ENCODE measurements around the gene KLF8. TPM values are rescaled to one million over a fixed set of nuclear protein-coding genes. Genes with fewer than 3 reads are reported as not detected.
A peak's percentile ranks its signal among the peaks of the same experiment; 100 is the strongest.

Gene KLF8
- total and polyA plus RNA-seq, 4 experiments from 2014 or later, result 3.7 to 7.0 (median 4.8) TPM

DNA sequence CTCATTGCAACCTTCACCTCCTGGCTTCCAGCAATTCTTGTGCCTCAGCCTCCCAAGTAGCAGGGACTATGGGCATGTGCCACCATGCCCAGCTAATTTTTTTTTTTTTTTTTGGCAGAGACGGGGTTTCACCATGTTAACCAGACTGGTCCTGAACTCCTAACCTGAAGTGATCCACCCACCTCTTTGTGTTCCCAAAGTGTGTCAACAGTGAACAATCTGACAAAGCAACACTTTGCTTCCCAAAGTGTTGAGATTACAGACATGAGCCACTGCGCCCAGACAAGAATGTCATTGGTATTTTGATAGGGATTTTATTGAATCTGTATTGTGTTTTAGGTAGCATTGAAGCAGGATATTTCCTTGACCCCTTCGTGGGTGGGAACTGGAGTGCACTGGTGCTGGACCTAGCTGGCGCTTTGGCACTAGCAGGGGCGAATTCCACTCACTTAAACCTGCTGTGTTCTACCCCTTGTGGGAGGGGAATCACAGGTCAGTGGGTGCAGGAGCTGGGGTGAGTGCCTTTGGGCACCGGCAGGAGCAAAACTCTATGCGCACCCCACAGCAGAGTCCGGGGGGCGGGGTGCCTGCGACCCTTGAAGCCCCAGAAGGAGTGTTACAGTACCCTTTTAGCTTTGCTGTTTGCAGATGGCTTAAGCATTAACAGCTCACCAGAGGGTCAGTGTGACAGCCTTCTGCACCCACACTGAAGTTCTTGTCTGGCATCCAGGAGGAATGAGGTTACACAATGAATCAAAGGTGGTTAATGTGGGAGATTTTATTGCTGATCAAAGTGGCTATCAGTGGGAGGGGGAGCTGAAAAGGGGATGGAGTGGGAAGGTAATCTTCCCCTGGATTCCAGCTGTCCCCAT is 21.9 kb downstream of the KLF8 start:
- Histone ChIP-seq H3K27me3 (ENCODE audit: insufficient read depth, low read length) (no peaks in the 10 kb centered on the region), H3K4me3 (ENCODE audit: low read length in 2 of 2) (no peak overlapping the region), H3K36me3 (ENCODE audit: insufficient read depth, low read length) (no peaks in the 10 kb centered on the region), H3K4me1 (ENCODE audit: insufficient read depth, low read length) (no peaks in the 10 kb centered on the region), H3K9me3 (ENCODE audit: control insufficient read depth in 1 of 2, low read length in 2 of 2) (no peaks in the 10 kb centered on the region), H3K27ac (ENCODE audit: low read depth, low read length) (no peak overlapping the region)
- H3K4me3 Mint-ChIP-seq, result no peak overlapping the region
- ChIA-PET CTCF (ENCODE audit: partially characterized antibody) (no interaction called here), POLR2A (ENCODE audit: partially characterized antibody) (interaction anchor here (0.6 kb wide), 1 partner anchor 20 kb away, joined by 3 read pairs; no protein-coding TSS in a partner anchor)
- no peaks in the 10 kb centered on the region for H3K9me3 Mint-ChIP-seq
- no peak for DNase-seq
- no peak overlapping the region for H3K27ac Mint-ChIP-seq
- intact Hi-C loops (cut with micrococcal nuclease), result no loop called here
- no peaks in the 10 kb centered on the region for H3K27me3 Mint-ChIP-seq
- H3K4me1 Mint-ChIP-seq, result peaks cover 0 to 1% (median 0%) of the 10 kb centered on the region in 4 donors
- H3K36me3 Mint-ChIP-seq, result no peaks in the 10 kb centered on the region

DNA sequence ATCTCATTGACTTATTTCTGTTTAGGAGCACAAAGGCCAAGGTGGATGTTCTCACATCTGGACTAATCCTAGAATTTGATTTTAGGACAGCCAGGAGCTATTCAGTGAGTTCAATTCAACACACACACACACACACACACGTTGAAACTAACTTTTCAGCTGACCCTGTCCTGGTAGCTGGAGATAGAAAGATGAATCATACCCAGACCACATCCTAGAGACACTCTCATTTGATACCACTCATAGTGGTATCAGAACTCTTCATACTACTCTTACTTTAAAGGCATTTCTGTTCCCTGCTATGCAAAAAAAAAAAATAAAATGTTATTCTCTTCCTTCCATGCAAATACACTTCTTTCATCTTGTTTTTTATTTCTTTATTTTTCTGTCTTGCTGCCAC is 36.7 kb downstream of the KLF8 start:
- Histone ChIP-seq H3K9me3 (ENCODE audit: control insufficient read depth in 1 of 2, low read length in 2 of 2) (no peaks in the 10 kb centered on the region), H3K4me3 (ENCODE audit: low read length in 2 of 2) (no peak overlapping the region), H3K36me3 (ENCODE audit: insufficient read depth, low read length) (no peaks in the 10 kb centered on the region), H3K27me3 (ENCODE audit: insufficient read depth, low read length) (no peaks in the 10 kb centered on the region), H3K4me1 (ENCODE audit: insufficient read depth, low read length) (no peaks in the 10 kb centered on the region), H3K27ac (ENCODE audit: low read depth, low read length) (no peak overlapping the region)
- Mint-ChIP-seq H3K27me3 (no peaks in the 10 kb centered on the region), H3K4me3 (no peak overlapping the region), H3K4me1 (no peaks in the 10 kb centered on the region), H3K36me3 (peaks cover 2 to 11% of the 10 kb centered on the region in 2 donors), H3K27ac (no peak overlapping the region), H3K9me3 (no peaks in the 10 kb centered on the region)
- intact Hi-C loops (cut with micrococcal nuclease), result no loop called here
- DNase-seq, result no peak
- POLR2A ChIA-PET (ENCODE audit: partially characterized antibody), result interaction anchor here (0.7 kb wide), 1 partner anchor 15 kb away, joined by 4 read pairs; no protein-coding TSS in a partner anchor
- CTCF ChIA-PET (ENCODE audit: partially characterized antibody), result no interaction called here

DNA sequence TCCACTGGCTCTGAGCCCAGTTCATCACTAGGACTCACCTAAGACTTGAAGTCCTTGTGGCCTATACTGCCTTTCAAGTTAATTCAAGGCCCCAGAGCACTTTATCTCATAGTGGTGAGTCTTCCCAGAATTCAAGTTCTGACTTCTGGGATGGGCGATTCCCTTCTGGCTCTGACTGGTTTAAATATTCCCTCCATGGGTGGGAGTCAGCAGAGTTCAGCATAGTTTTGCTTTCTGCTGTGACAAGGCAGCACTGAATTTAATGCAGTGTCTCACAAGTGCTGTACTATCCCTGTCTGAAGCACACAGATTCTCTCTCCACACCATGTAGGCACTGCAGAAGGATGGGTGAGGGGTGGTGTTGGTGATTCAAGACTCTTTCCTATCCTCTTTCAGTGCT is 46.5 kb downstream of the KLF8 start:
- DNase-seq, result no peak
- H3K27me3 ChIP-seq (ENCODE audit: insufficient read depth, low read length), result no peaks in the 10 kb centered on the region
- H3K4me1 Mint-ChIP-seq, result peaks cover 7 to 9% (median 8%) of the 10 kb centered on the region in 4 donors
- no peak overlapping the region for H3K27ac Mint-ChIP-seq
- H3K27me3 Mint-ChIP-seq, result no peaks in the 10 kb centered on the region
- H3K36me3 ChIP-seq (ENCODE audit: insufficient read depth, low read length), result no peaks in the 10 kb centered on the region
- no peak overlapping the region for H3K4me3 Mint-ChIP-seq
- H3K9me3 Mint-ChIP-seq, result no peaks in the 10 kb centered on the region
- peaks cover 0 to 2% of the 10 kb centered on the region in 2 donors for H3K36me3 Mint-ChIP-seq
- H3K4me1 ChIP-seq (ENCODE audit: insufficient read depth, low read length), result peaks cover 7% of the 10 kb centered on the region
- intact Hi-C loops (cut with micrococcal nuclease), result no loop called here
- H3K4me3 ChIP-seq (ENCODE audit: low read length in 2 of 2), result no peak overlapping the region
- no peaks in the 10 kb centered on the region for H3K9me3 ChIP-seq (ENCODE audit: control insufficient read depth in 1 of 2, low read length in 2 of 2)
- CTCF ChIA-PET (ENCODE audit: partially characterized antibody), result interaction anchor here (8.3 kb wide), 1 partner anchor 452 kb away, joined by 181 read pairs; the partner anchor contains the start of gene NBDY
- POLR2A ChIA-PET (ENCODE audit: partially characterized antibody), result no interaction called here
- no peak overlapping the region for H3K27ac ChIP-seq (ENCODE audit: low read depth, low read length)

DNA sequence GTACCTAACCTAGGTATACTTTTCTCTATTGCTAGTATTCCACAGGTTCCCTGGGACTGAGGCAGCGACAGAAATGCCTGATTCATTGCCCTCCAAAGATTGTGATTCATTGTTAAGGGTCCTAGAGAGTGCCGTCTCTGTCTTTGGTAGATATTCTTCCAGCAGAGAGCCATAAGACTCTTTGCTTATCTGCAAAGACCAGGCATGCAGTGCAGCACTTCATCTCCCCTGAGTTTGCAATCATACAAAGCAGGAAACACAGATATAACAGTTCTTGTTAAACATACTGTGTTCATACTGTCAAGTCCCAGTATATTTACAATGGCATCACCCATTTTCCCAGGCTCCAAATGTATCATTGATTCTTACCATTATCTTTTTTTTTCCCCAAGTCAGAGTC is 47.7 kb downstream of the KLF8 start:
- intact Hi-C loops (cut with micrococcal nuclease), result loop anchor here (2.0 kb wide), 1 partner anchor 699 kb away; no protein-coding TSS in a partner anchor
- Histone ChIP-seq H3K4me3 (ENCODE audit: low read length in 2 of 2) (no peak overlapping the region), H3K36me3 (ENCODE audit: insufficient read depth, low read length) (no peaks in the 10 kb centered on the region), H3K4me1 (ENCODE audit: insufficient read depth, low read length) (peaks cover 7% of the 10 kb centered on the region), H3K27me3 (ENCODE audit: insufficient read depth, low read length) (no peaks in the 10 kb centered on the region), H3K27ac (ENCODE audit: low read depth, low read length) (no peak overlapping the region), H3K9me3 (ENCODE audit: control insufficient read depth in 1 of 2, low read length in 2 of 2) (no peaks in the 10 kb centered on the region)
- no peak for DNase-seq
- H3K4me3 Mint-ChIP-seq, result no peak overlapping the region
- peaks cover 7 to 9% (median 8%) of the 10 kb centered on the region in 4 donors for H3K4me1 Mint-ChIP-seq
- no peaks in the 10 kb centered on the region for H3K9me3 Mint-ChIP-seq
- no peaks in the 10 kb centered on the region for H3K27me3 Mint-ChIP-seq
- CTCF ChIA-PET (ENCODE audit: partially characterized antibody), result interaction anchor here (8.3 kb wide), 1 partner anchor 451 kb away, joined by 181 read pairs; the partner anchor contains the start of gene NBDY
- no peak overlapping the region for H3K27ac Mint-ChIP-seq
- H3K36me3 Mint-ChIP-seq, result no peaks in the 10 kb centered on the region
- POLR2A ChIA-PET (ENCODE audit: partially characterized antibody), result no interaction called here

DNA sequence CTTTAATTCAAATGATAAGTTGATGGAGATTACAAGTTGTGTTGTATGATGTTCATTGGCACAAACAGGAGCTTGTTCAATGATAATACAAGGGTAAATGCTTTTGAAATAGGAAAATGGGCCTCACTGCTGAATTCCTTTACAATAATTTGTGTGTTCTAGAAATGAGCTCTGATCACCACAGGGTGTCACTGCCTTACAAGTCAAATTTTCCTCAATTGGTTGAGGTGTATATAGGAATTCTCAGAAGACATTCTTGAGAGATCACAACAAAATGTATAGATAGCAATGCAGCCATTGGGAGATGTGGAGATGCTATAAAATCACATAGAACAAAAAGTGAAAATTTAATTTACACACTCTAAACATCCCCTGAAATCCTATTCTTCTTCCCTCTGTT is 49.6 kb downstream of the KLF8 start:
- intact Hi-C loops (cut with micrococcal nuclease), result loop anchor here (1.0 to 2.0 kb wide), 4 partner anchors 282 to 697 kb away; partner anchors contain the start of gene UBQLN2
- ChIA-PET CTCF (ENCODE audit: partially characterized antibody) (interaction anchor here (0.6 to 8.3 kb wide), 14 partner anchors 10 to 696 kb away, joined by 3 to 181 read pairs (median 3); partner anchors contain the start of gene NBDY), POLR2A (ENCODE audit: partially characterized antibody) (interaction anchor here (1.0 to 1.5 kb wide), 5 partner anchors 62 to 452 kb away, joined by 3 to 8 read pairs (median 5); partner anchors contain the start of gene NBDY)
- Histone ChIP-seq H3K9me3 (ENCODE audit: control insufficient read depth in 1 of 2, low read length in 2 of 2) (no peaks in the 10 kb centered on the region), H3K27me3 (ENCODE audit: insufficient read depth, low read length) (no peaks in the 10 kb centered on the region), H3K27ac (ENCODE audit: low read depth, low read length) (no peak overlapping the region), H3K4me1 (ENCODE audit: insufficient read depth, low read length) (peaks cover 7% of the 10 kb centered on the region), H3K36me3 (ENCODE audit: insufficient read depth, low read length) (no peaks in the 10 kb centered on the region), H3K4me3 (ENCODE audit: low read length in 2 of 2) (no peak overlapping the region)
- Mint-ChIP-seq H3K4me3 (no peak overlapping the region), H3K36me3 (peaks cover 0 to 2% of the 10 kb centered on the region in 2 donors), H3K4me1 (peaks cover 7 to 9% (median 8%) of the 10 kb centered on the region in 4 donors), H3K9me3 (no peaks in the 10 kb centered on the region), H3K27ac (no peak overlapping the region), H3K27me3 (no peaks in the 10 kb centered on the region)
- DNase-seq, result peak; percentile 32 to 54 (median 42)

DNA sequence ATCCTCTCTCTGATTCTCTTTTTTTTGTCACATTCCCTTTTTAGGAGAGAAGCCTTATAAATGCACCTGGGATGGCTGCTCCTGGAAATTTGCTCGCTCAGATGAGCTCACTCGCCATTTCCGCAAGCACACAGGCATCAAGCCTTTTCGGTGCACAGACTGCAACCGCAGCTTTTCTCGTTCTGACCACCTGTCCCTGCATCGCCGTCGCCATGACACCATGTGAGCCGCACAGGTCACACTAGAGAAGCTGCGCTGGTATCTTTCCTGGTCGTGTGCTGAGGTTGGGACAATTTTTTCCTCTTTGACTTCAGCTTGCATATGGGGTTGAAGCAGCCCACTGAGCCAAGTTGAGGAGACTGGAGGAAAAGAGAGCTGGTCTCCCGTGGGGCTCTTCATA is 52.1 kb downstream of the KLF8 start:
- Histone ChIP-seq H3K9me3 (ENCODE audit: control insufficient read depth in 1 of 2, low read length in 2 of 2) (no peaks in the 10 kb centered on the region), H3K27me3 (ENCODE audit: insufficient read depth, low read length) (no peaks in the 10 kb centered on the region), H3K4me3 (ENCODE audit: low read length in 2 of 2) (no peak overlapping the region), H3K27ac (ENCODE audit: low read depth, low read length) (no peak overlapping the region), H3K4me1 (ENCODE audit: insufficient read depth, low read length) (peaks cover 7% of the 10 kb centered on the region), H3K36me3 (ENCODE audit: insufficient read depth, low read length) (no peaks in the 10 kb centered on the region)
- POLR2A ChIA-PET (ENCODE audit: partially characterized antibody), result no interaction called here
- Mint-ChIP-seq H3K36me3 (peaks cover 3% of the 10 kb centered on the region in 2 donors), H3K9me3 (no peaks in the 10 kb centered on the region), H3K27me3 (no peaks in the 10 kb centered on the region), H3K4me3 (no peak overlapping the region), H3K27ac (no peak overlapping the region), H3K4me1 (peaks cover 7 to 9% (median 8%) of the 10 kb centered on the region in 4 donors)
- intact Hi-C loops (cut with micrococcal nuclease), result no loop called here
- no peak for DNase-seq
- CTCF ChIA-PET (ENCODE audit: partially characterized antibody), result interaction anchor here (1.5 to 8.3 kb wide), 2 partner anchors 110 to 446 kb away, joined by 3 to 181 read pairs; partner anchors contain the start of gene NBDY

DNA sequence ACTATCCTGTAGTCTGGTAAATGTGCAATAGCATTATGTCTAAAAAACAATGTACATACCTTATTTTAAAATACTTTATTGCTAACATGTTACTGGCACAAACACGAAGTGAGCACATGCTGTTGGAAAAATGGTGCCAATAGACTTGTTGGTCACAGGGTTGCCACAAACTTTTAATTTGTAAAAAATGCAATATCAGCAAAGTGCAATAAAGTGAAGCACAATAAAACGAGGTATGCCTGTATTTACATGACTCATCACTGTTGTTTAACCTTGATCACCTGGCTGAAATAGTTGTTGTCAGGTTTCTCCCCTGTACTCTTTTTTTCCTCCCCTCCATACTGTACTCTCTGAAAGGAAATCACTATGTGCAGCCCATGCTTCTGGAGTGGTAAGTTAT is 56.5 kb downstream of the KLF8 start:
- no peaks in the 10 kb centered on the region for H3K4me1 ChIP-seq (ENCODE audit: insufficient read depth, low read length)
- no peaks in the 10 kb centered on the region for H3K9me3 ChIP-seq (ENCODE audit: control insufficient read depth in 1 of 2, low read length in 2 of 2)
- Mint-ChIP-seq H3K36me3 (peaks cover 3% of the 10 kb centered on the region in 2 donors), H3K4me1 (no peaks in the 10 kb centered on the region), H3K4me3 (no peak overlapping the region), H3K9me3 (peaks cover 0 to 9% (median 1%) of the 10 kb centered on the region in 8 donors), H3K27me3 (no peaks in the 10 kb centered on the region), H3K27ac (no peak overlapping the region)
- no peak for DNase-seq
- no peaks in the 10 kb centered on the region for H3K36me3 ChIP-seq (ENCODE audit: insufficient read depth, low read length)
- intact Hi-C loops (cut with micrococcal nuclease), result no loop called here
- POLR2A ChIA-PET (ENCODE audit: partially characterized antibody), result no interaction called here
- no peak overlapping the region for H3K27ac ChIP-seq (ENCODE audit: low read depth, low read length)
- H3K4me3 ChIP-seq (ENCODE audit: low read length in 2 of 2), result no peak overlapping the region
- no peaks in the 10 kb centered on the region for H3K27me3 ChIP-seq (ENCODE audit: insufficient read depth, low read length)
- CTCF ChIA-PET (ENCODE audit: partially characterized antibody), result no interaction called here

Data from CD4-positive, alpha-beta memory T cell (primary cell).